Activated naive CD8-positive, alpha-beta T cell treated with anti-CD3 and anti-CD28 coated beads, Interleukin-2, amount 50 U/mL, for 24 hours (primary cell): ENCODE data around the gene ARHGAP8.

Source experiments
- ATAC-seq: fragments of 150-1000 bp; cut with Tn5 transposase; one replicate; pipeline ENCODE4 v1.10.0; 2021
- DNase-seq: peaks from one replicate; pipeline ENCODE4 v3.0.0; 2021
- H3K27ac Mint-ChIP-seq: one replicate; pipeline ENCODE4 v1.8.0; 2021; ENCODE audit warnings: mild to moderate bottlenecking, mixed read lengths
- H3K27me3 Mint-ChIP-seq: one replicate; pipeline ENCODE4 v1.8.0; 2021; ENCODE audit warnings: mixed read lengths
- H3K36me3 Mint-ChIP-seq: one replicate; pipeline ENCODE4 v1.8.0; 2021; ENCODE audit warnings: low read depth, mixed read lengths
- H3K4me1 Mint-ChIP-seq: one replicate; pipeline ENCODE4 v1.8.0; 2021; ENCODE audit warnings: mixed read lengths
- H3K4me3 Mint-ChIP-seq: one replicate; pipeline ENCODE4 v1.8.0; 2021; ENCODE audit warnings: mild to moderate bottlenecking, moderate library complexity, mixed read lengths
- H3K9me3 Mint-ChIP-seq: one replicate; pipeline ENCODE4 v1.8.0; 2021; ENCODE audit warnings: mixed read lengths

Gene ARHGAP8

DNA sequence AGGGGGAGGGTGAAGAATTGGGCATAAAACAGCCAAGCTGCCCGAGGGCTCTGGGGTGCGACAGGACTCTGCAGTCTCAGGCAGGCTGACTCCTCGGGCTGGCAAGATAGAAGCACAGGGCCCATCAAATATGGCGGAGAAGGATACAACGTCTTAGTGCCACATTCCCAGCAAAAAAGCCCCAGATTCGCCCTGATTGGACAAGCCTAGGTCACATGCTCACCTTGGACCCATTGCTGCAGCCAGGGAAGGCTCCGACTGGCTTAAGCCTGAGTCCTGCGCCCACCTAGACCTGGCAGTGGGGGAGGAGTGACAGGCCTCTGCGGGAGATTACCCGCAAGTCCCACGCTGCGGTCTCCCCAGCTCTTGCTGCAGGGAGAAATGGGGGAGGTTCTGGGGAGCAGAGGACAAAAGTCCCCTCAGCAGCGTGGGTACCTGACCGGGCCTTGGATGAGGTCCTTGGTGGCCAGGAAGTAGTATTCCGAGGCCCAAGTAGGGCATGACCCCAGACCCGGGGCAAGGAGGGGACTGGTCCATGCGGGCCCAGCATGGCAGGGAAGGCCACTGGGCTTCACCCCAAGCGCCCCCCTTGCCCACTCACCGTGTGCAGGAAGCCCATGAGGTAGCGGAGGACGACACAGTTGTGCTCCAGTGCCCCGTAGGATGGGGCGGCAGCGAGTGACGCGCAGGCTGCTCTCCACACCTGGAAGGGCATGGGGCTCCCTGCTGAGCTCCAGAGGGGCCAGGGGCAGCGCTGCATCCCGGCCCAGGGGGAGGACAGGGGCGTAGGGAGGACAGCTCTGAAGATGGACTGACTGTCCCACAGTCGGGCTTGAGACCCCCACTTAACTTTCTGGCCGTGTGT is 113.0 kb downstream of the ARHGAP8 start:
- DNase-seq (no peak), ATAC-seq (no peak)
- H3K27me3 Mint-ChIP-seq, result peaks cover 1% of the 10 kb centered on the region
- H3K27ac Mint-ChIP-seq, result no peak overlapping the region
- no peaks in the 10 kb centered on the region for H3K9me3 Mint-ChIP-seq
- no peak overlapping the region for H3K4me3 Mint-ChIP-seq
- H3K4me1 Mint-ChIP-seq, result no peaks in the 10 kb centered on the region
- no peaks in the 10 kb centered on the region for H3K36me3 Mint-ChIP-seq

DNA sequence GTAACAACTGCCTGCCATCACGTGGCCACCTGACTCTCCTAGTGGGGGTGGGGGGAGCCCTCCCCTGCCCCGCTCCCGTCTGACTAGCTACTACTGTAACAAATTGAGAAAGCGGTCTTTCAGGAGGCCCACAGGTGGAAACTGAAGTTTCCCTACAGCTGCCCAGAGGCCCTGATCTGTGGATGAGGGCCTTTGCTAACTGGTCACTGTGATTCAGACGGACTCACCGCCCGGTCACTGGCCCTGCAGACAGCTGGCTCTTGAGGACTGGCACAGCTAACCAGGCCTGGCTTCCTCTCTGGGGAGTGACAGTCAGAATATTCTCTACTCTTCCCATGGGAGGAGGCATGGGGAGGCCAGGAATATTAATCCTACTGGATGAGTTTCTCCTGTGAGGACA is 116.8 kb downstream of the ARHGAP8 start:
- DNase-seq, result no peak
- Mint-ChIP-seq H3K27me3 (peaks cover 4% of the 10 kb centered on the region), H3K27ac (no peak overlapping the region), H3K4me3 (no peak overlapping the region), H3K9me3 (peaks cover 4% of the 10 kb centered on the region), H3K36me3 (peaks cover 3% of the 10 kb centered on the region), H3K4me1 (no peaks in the 10 kb centered on the region)
- no peak for ATAC-seq

DNA sequence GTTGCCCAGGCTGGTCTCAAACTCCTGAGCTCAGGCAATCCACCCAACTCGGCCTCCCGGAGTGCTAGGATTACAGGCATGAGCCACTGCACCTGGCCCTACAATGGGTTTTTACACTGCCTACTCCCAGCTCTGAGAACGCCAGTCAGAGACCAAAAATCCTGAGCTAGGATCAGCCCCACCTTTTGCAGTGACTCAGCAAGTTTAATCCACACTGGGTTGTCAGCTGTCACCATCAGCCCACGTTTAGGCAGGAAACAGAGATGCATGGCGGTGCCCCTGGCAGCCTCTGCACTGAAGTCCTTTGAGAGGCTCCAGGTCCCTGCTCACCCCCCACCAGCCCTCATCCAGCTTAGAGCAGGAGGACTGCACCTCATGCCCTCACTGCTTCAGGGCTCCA is 117.6 kb downstream of the ARHGAP8 start:
- Mint-ChIP-seq H3K9me3 (peaks cover 4% of the 10 kb centered on the region), H3K4me1 (no peaks in the 10 kb centered on the region), H3K27me3 (peaks cover 4% of the 10 kb centered on the region), H3K27ac (no peak overlapping the region), H3K4me3 (no peak overlapping the region), H3K36me3 (peaks cover 3% of the 10 kb centered on the region)
- DNase-seq (no peak), ATAC-seq (no peak)

DNA sequence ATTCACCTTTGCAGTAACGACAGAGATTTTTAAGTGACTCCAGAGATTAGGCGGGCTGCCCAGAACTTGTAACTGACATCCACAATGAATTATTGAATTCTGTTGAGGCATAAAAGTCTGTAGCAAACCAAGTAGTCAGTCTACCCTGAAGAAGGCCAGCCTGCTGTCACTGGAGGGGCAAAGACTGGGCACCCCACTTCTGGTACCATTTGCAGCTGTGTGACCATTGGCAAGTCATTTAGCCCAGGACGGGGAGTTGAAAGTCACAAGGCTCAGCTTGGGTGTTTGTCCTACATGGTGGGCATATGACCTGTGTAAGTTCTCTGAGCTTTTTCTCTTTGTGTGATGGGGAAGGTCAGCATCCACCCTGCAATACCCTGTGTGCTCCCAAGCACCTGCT is 119.4 kb downstream of the ARHGAP8 start:
- no peak for ATAC-seq
- Mint-ChIP-seq H3K9me3 (peaks cover 4% of the 10 kb centered on the region), H3K27me3 (peaks cover 4% of the 10 kb centered on the region), H3K27ac (no peak overlapping the region), H3K4me3 (no peak overlapping the region), H3K4me1 (no peaks in the 10 kb centered on the region), H3K36me3 (peaks cover 3% of the 10 kb centered on the region)
- no peak for DNase-seq

DNA sequence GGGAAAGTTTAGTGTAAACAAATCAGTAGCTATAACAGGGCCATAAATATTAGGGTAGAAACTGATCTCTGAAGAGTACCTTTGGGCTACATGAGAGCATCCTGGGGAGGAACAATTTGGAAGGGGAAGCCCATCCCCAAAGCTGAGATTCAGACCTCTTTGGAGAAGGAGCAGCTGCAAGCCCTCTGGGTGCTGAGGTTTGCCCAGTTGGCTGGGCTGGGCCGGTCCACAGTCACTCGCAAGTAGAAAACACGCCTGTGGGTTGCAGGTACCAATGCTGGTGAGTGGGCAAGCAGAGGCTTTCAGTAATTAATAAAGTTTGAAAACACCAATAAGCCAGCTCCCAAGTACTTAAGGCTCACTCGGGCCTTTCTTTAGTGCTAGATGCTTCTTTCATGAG is 124.5 kb downstream of the ARHGAP8 start:
- Mint-ChIP-seq H3K4me1 (no peaks in the 10 kb centered on the region), H3K27ac (no peak overlapping the region), H3K9me3 (no peaks in the 10 kb centered on the region), H3K4me3 (no peak overlapping the region), H3K27me3 (peaks cover 2% of the 10 kb centered on the region), H3K36me3 (no peaks in the 10 kb centered on the region)
- DNase-seq, result no peak
- no peak for ATAC-seq

DNA sequence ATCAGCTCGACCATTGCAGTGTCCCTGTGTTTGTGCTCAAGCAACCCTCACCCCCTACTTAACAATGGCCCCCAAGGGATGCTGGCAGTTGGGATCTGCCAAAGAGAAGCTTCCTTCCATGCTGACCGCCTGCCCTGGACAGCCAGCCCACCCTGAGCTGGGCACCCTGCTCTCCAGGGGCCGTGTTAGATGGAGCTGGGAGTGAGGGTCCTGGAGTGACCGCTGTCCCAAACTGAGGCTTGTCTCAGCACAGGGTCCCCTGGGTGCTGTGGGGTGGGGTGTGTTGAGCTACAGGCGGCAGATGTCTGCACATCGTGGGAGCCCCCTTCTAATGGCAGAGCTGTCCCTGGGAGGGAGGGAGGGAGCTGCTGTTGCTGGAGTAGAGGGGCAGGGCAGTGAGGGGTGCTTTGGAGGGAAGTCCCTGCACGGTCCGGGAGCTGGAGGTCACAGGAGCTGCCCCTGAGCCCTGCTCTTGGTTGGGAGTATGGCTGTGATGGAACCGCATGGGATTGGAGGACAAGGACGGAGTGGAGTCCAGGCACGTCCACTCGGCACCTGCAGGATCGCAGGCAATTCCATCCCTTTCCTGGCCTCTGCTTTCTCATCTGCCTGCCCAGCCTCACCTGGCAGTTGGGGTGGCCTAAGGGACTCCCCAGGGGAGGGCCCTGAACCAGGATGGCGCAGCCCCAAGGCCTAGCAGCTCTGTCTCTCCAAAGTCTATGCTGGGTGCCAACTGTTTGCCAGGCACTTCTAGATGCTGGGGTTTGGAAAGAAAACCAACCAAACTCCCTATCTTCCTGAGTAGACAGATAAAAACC is 126.3 kb downstream of the ARHGAP8 start:
- Mint-ChIP-seq H3K9me3 (no peaks in the 10 kb centered on the region), H3K4me1 (no peaks in the 10 kb centered on the region), H3K4me3 (no peak overlapping the region), H3K27ac (no peak overlapping the region), H3K27me3 (peaks cover 2% of the 10 kb centered on the region), H3K36me3 (no peaks in the 10 kb centered on the region)
- ATAC-seq, result no peak
- no peak for DNase-seq

DNA sequence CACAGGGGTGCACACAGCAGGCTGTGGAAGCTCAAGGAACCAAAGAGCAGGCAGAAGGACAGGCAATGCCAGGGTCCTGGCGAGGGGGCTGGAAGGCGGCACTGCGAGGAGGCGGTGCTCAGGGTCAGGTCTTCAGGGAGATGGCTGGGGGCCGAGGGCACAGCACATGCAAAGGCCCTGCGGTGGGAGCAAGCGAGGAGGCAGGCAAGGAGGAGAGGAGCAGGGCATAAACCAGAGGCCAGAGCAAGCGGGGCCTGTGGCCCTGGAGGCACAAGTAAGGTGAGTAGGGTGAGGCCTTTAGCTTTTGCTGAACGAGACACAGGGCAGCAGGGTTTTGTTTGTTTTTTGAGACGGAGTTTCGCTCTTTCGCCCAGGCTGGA is 126.9 kb downstream of the ARHGAP8 start:
- no peaks in the 10 kb centered on the region for H3K9me3 Mint-ChIP-seq
- no peak overlapping the region for H3K4me3 Mint-ChIP-seq
- H3K27me3 Mint-ChIP-seq, result peaks cover 2% of the 10 kb centered on the region
- H3K36me3 Mint-ChIP-seq, result no peaks in the 10 kb centered on the region
- H3K4me1 Mint-ChIP-seq, result no peaks in the 10 kb centered on the region
- no peak for DNase-seq
- no peak for ATAC-seq
- no peak overlapping the region for H3K27ac Mint-ChIP-seq

DNA sequence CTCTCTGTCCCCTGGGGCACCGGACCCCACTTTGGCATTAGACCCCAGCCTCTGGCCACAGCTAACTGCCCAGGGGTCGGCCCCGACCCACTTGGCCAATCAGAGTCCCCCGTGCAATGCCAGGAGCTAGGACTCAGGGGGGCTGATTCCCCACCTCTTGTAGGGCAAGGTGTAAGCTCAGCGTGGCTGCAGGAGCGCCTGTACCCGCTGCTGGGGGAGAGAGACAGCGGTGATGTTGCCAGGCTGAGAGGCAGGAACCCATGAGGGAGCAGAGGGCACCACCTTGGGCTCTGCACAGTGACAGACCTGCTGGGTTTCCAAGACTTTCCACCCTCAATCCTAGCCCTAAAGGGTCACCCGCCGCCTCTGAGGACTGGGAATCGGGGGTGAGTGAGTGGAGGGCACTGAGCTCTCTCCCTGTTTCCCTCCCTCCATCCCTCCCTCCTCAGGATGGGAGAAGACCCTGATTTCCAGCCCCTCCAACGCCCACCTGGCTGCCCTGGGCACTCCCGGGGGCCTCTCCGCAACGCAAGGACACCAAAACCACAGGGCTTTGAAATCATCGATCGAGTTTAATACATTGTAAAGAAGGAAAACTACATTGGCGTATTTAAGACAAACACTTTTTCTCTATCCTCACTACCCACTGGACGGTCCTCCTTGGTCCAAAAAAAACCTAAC is 128.4 kb downstream of the ARHGAP8 start:
- Mint-ChIP-seq H3K4me1 (no peaks in the 10 kb centered on the region), H3K27me3 (peaks cover 2% of the 10 kb centered on the region), H3K4me3 (no peak overlapping the region)

DNA sequence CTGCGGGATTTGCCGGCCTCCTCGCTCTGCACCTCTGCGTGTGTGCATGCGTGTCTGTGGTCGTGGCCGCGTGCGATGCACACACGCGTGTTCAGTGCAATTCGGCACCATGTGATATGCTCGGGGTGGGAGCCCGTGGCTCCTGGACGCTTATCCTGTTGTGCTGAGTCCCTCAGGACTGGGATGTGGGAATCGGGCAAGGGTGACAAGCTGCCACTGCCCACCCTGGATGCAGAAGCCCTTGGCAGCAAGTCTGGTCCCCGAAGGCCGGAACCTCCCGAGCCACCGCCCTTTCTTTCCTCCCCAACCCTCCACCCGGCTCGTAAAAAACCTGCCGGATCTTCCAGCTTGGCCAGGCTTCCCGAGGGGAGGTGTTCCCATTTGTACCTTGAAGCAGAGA is 129.2 kb downstream of the ARHGAP8 start:
- no peaks in the 10 kb centered on the region for H3K4me1 Mint-ChIP-seq
- H3K9me3 Mint-ChIP-seq, result no peaks in the 10 kb centered on the region
- no peak overlapping the region for H3K4me3 Mint-ChIP-seq
- no peak for ATAC-seq
- DNase-seq, result no peak
- no peak overlapping the region for H3K27ac Mint-ChIP-seq
- H3K27me3 Mint-ChIP-seq, result peaks cover 2% of the 10 kb centered on the region
- H3K36me3 Mint-ChIP-seq, result no peaks in the 10 kb centered on the region

More for the DNA sequence above, 128.4 kb downstream of the ARHGAP8 start:
- H3K27ac Mint-ChIP-seq, result no peak overlapping the region
- no peaks in the 10 kb centered on the region for H3K36me3 Mint-ChIP-seq
- no peak for ATAC-seq
- no peaks in the 10 kb centered on the region for H3K9me3 Mint-ChIP-seq
- no peak for DNase-seq

DNA sequence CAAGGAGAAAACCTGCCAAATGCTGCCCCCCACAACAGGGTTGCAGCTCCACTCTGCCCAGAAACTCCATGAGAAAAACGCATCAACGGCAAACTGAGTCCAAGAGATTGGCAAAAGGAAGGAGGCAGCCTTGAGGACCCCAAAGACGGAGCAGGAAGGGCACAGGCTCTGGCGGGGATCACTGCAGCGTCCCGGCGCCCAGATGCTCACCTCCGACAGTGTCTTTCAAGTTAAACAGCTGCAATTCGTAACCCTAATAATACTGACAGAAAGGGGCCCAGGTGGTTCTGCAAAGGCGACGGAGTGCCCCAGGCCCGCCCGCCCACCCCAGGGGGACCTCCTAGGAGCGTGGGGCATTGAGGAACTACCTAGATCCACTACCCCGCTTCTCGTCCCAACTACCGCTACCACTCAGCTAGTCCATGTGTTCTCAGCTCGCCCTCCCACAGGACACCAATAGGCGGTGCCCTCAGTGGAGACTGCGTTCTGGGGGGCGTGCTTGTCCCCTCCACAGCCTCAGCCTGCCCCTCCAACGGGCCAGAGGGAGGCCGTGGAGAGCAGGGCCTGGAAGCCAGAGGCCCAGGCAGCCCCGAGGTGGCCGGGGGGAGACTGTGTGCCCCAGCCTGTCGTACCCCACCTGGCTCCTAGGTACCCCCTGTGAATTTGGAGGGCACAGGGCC is 130.0 kb downstream of the ARHGAP8 start:
- no peaks in the 10 kb centered on the region for H3K9me3 Mint-ChIP-seq
- H3K4me1 Mint-ChIP-seq, result no peaks in the 10 kb centered on the region
- H3K27ac Mint-ChIP-seq, result no peak overlapping the region
- peaks cover 2% of the 10 kb centered on the region for H3K27me3 Mint-ChIP-seq
- ATAC-seq (no peak), DNase-seq (no peak)
- no peaks in the 10 kb centered on the region for H3K36me3 Mint-ChIP-seq
- H3K4me3 Mint-ChIP-seq, result no peak overlapping the region

DNA sequence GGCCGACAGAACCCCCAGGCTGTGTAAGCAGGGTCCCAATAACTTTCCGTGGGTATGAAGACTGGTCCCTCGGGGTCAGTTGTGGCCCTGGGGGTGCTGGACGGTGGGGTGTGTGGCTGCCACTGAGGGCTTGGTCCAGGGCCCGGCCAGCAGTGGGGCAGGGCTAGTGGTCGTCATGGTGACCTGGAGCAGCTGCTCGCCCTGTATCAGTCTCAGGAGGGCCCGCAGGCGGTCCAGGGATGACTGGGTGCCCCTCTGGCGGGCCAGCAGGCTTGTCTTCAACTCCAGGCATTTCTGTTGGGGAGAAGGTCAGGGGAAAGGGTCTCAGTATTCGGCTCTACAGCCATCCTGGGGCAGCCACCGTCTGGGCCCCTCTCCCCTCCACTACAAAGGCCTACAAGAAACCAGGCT is 130.6 kb downstream of the ARHGAP8 start:
- ATAC-seq (no peak), DNase-seq (no peak)
- no peaks in the 10 kb centered on the region for H3K4me1 Mint-ChIP-seq
- H3K4me3 Mint-ChIP-seq, result no peak overlapping the region
- no peaks in the 10 kb centered on the region for H3K9me3 Mint-ChIP-seq
- H3K36me3 Mint-ChIP-seq, result no peaks in the 10 kb centered on the region
- H3K27ac Mint-ChIP-seq, result no peak overlapping the region
- H3K27me3 Mint-ChIP-seq, result no peaks in the 10 kb centered on the region

DNA sequence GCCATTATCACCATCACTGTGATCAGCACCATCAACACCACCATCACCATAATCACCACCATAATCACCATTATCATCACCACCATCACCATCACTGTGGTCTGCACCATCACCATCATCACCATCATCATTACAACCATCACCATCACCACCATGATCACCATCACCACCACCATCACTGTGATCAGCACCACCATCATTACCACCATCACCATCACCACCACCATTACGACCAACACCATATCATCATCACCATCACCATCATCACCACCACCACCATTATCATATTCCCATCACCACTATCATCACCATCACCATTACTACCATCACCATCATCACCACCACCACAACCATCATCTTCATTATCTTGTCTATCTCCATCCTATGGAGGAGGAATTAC is 132.2 kb downstream of the ARHGAP8 start:
- Mint-ChIP-seq H3K4me3 (no peak overlapping the region), H3K27me3 (no peaks in the 10 kb centered on the region), H3K36me3 (no peaks in the 10 kb centered on the region), H3K4me1 (no peaks in the 10 kb centered on the region), H3K9me3 (no peaks in the 10 kb centered on the region), H3K27ac (no peak overlapping the region)
- DNase-seq, result no peak
- no peak for ATAC-seq

DNA sequence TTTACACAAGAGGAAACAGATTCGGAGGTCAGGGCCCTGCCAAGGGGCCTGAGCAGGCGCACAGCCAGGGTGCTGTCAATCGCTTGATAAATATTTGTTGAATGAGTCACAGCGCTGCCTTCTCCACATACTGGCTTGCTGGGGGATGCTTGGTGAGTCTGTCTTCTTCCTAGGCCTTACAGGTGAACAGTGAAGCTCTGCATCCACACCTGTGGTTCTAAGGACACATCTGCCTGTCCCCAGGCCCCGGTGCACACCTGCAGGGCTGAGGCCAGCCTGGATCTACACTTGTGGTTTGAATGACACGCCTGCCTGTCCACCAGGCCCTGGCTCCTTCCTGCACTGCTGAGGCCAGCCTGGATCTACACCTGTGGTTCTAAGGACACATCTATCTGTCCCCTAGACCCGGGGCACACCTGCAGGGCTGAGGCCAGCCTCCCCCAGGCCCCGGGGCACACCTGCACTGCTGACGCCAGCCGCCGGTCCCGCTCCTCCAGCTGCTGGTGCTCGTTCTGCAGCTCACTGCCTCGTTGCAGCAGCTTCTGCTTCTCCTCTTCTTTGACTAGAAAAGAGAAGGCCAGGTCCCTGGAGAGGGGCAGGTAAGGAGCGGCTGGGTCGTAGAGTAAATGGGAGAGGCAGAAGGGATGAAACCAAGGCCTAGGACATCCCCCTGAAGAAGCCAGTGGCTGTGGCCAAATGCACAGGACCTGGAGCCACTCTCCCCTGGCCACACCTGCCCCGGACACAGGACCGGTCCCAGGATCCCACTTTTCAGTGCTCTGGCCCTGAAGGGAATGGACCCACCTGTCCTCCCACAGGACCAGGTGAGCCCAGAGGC is 132.8 kb downstream of the ARHGAP8 start:
- Mint-ChIP-seq H3K4me1 (no peaks in the 10 kb centered on the region), H3K27me3 (no peaks in the 10 kb centered on the region), H3K9me3 (no peaks in the 10 kb centered on the region), H3K4me3 (no peak overlapping the region), H3K27ac (no peak overlapping the region), H3K36me3 (no peaks in the 10 kb centered on the region)
- DNase-seq (no peak), ATAC-seq (no peak)
